ENCODE results near the gene NOL4L.

The NOL4L gene

DNA sequence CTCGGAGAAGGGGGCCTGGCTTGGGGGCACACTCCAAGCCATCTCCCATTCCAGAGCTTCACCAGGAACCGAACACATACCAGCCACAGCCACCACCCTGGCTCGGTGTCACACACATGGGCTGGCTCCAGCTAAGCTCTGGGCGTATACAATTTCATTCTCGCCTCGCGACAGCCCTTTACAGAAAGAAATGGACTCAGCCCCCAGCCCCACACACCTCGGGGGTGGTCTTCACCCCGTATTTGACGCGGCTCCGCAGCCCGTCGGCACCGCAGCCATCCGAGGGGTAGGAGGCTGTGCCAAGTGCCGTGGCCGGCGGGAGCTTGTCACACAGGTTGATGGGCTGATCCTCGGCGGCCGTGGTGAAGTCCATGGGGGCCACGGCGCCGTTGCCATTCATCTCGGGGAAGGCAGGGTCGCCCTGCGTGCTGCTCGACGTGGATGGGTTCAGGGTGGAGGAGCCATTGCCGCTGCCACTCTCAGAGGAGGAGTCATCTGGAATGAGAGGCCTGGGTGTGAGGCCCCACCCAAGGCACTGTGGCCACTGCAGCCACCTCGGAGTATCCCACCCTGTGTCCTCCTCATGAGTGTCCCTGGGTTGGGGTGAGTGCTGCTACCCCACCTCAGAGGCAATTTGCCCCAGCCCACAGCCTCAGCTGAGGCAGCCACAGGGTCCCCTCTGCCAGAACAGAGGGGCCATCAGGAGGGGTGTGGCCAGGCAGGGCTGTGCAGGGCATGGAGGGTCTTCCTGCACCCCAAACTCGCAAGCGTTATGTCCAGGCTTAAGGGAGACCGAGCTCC is 129.0 kb downstream of the NOL4L start:
- TF ChIP-seq, protein P1, sequence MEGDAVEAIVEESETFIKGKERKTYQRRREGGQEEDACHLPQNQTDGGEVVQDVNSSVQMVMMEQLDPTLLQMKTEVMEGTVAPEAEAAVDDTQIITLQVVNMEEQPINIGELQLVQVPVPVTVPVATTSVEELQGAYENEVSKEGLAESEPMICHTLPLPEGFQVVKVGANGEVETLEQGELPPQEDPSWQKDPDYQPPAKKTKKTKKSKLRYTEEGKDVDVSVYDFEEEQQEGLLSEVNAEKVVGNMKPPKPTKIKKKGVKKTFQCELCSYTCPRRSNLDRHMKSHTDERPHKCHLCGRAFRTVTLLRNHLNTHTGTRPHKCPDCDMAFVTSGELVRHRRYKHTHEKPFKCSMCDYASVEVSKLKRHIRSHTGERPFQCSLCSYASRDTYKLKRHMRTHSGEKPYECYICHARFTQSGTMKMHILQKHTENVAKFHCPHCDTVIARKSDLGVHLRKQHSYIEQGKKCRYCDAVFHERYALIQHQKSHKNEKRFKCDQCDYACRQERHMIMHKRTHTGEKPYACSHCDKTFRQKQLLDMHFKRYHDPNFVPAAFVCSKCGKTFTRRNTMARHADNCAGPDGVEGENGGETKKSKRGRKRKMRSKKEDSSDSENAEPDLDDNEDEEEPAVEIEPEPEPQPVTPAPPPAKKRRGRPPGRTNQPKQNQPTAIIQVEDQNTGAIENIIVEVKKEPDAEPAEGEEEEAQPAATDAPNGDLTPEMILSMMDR (conservative IDR thresholded peaks at IDR 0.05; ENCODE audit: low read depth, low read length), result no peak
- H3K4me3 ChIP-seq (ENCODE audit: low read length), result no peak overlapping the region
- no peak for DNase-seq (ENCODE audit: low read depth)

GRCh38 chr20:32455171-32455900 is 129.8 kb downstream of the NOL4L start:
- H3K4me3 ChIP-seq (ENCODE audit: low read length), result no peak overlapping the region
- no peak for DNase-seq (ENCODE audit: low read depth)
- TF ChIP-seq, protein P1 (conservative IDR thresholded peaks at IDR 0.05; ENCODE audit: low read depth, low read length), result no peak

DNA sequence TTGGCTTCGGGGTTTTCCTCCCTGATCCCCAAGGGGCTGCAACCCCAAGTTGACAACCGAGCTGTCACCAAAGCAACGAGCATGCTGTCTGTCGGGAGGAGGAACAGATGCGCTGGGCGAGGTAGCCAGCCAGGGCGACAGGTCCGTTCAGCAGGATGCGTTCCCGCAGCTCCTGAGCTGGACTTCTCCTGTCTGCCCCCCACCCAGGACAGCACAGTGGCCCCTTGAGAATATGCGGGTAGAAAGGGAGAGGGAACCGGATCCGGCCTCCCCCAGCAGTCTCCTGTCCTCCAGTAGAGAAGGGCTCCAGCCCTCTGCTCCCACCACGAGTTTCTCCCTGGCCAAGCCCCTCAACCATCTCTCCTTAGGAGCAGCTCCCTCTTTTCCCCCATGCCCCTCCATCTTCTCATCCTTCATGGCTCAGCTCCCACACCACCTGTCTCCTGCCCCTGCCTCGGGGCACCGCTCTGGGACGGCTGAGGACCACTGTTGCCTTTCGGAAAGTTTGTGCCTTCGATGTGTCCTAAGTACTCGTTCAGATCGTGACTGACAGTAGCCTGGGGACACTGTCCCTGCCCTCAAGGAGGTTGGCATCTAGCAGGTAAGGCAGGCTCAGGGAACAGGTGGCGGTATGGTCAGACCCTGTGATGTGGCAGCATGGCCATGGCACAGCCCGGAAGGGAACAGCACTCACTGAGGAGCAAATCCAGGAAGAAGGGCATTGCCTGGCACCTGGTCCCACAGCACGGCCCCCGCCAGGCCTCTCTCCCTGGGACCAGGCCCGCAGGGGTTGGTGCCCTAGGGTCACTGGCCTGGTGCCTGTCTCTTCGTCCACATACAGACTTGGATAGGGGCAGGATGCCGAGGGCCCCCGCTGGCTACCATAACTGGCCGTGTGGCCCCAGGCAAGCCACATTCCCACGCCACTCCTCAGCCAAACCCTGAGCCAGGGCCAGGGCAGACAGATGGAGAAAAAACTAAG is 130.7 kb downstream of the NOL4L start:
- TF ChIP-seq, protein P1 (conservative IDR thresholded peaks at IDR 0.05; ENCODE audit: low read depth, low read length), result no peak
- H3K4me3 ChIP-seq (ENCODE audit: low read length), result no peak overlapping the region
- DNase-seq (ENCODE audit: low read depth), result no peak

GRCh38 chr20:32453467-32454163 is 131.5 kb downstream of the NOL4L start:
- TF ChIP-seq, protein P1 (conservative IDR thresholded peaks at IDR 0.05; ENCODE audit: low read depth, low read length), result no peak

GRCh38 chr20:32452776-32453466 is 132.2 kb downstream of the NOL4L start:
- TF ChIP-seq, protein P1 (conservative IDR thresholded peaks at IDR 0.05; ENCODE audit: low read depth, low read length), result no peak
- no peak overlapping the region for H3K4me3 ChIP-seq (ENCODE audit: low read length)

More at GRCh38 chr20:32453467-32454163, 131.5 kb downstream of the NOL4L start:
- no peak for DNase-seq (ENCODE audit: low read depth)
- no peak overlapping the region for H3K4me3 ChIP-seq (ENCODE audit: low read length)

More at GRCh38 chr20:32452776-32453466, 132.2 kb downstream of the NOL4L start:
- DNase-seq (ENCODE audit: low read depth), result no peak
